Measurements from ENCODE around the gene CCDC188.

CCDC188 gene

DNA sequence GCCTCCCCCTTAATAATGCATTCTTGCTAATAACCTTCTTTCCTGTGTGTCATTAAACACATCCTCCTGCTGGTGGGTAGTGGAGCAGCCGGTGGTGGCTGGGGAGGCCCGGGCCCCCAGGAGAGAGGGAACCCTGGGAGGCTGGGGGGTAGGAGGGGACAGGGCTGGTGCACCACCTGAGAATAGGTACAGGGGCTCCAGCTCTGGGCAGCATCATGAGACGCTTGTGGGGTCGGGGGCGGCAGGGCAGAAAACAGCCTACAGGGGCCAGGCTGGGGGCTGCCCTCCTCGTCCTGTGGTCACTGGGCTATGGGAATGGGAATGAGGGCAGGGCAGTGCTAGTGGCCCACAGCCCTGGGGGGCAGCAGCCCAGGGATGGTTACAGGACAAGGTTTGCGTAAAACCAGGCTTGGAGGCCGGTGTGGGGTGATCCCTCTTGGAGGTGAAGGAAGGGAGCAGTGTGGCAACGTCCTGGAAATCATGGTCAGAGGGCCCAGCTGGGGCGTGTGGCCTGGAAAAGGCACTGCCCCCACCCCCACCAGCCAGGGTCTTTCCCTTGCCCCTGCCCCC, 18.5 kb upstream of the CCDC188 start:
- TF ChIP-seq, protein P1, sequence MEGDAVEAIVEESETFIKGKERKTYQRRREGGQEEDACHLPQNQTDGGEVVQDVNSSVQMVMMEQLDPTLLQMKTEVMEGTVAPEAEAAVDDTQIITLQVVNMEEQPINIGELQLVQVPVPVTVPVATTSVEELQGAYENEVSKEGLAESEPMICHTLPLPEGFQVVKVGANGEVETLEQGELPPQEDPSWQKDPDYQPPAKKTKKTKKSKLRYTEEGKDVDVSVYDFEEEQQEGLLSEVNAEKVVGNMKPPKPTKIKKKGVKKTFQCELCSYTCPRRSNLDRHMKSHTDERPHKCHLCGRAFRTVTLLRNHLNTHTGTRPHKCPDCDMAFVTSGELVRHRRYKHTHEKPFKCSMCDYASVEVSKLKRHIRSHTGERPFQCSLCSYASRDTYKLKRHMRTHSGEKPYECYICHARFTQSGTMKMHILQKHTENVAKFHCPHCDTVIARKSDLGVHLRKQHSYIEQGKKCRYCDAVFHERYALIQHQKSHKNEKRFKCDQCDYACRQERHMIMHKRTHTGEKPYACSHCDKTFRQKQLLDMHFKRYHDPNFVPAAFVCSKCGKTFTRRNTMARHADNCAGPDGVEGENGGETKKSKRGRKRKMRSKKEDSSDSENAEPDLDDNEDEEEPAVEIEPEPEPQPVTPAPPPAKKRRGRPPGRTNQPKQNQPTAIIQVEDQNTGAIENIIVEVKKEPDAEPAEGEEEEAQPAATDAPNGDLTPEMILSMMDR (conservative IDR thresholded peaks at IDR 0.05; ENCODE audit: low read depth, low read length): no peak
- DNase-seq (ENCODE audit: low read depth): no peak
- no peak overlapping the region for H3K4me3 ChIP-seq (ENCODE audit: low read length)

DNA sequence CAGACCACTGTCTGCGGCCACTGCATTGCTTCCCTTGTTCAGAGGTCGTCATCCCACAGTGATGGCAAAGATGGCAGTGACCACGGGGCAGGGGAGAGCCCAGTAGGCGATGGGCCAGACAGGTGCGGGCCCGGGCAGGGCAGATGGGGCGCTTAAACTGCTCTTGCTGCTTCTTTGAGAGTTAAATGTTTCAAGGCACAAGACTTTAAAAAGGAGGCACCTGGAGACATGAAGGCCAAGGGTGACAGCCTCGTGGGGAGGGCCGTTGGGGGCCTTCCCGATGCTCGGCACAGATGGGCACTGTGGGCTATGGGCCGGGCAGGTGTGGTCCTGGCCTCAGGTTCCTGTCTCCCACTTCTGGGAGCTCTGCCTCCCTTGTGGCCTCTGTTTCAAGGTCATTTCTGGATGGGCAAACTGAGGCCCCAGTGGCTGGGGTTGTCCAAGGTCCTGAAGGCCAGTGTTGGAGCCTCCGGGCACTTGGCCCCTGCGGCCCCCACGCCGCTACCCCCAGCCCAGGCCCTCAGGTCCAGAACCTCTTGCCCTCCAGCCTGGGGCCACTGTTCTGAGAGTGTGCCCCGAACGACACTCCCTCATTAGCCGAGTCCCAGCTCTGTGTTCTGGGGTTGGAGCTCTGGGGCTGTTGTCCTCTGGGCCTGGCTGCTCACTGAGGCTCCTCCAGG, 16.9 kb upstream of the CCDC188 start:
- TF ChIP-seq, protein P1 (conservative IDR thresholded peaks at IDR 0.05; ENCODE audit: low read depth, low read length): no peak
- H3K4me3 ChIP-seq (ENCODE audit: low read length): no peak overlapping the region
- DNase-seq (ENCODE audit: low read depth): no peak

DNA sequence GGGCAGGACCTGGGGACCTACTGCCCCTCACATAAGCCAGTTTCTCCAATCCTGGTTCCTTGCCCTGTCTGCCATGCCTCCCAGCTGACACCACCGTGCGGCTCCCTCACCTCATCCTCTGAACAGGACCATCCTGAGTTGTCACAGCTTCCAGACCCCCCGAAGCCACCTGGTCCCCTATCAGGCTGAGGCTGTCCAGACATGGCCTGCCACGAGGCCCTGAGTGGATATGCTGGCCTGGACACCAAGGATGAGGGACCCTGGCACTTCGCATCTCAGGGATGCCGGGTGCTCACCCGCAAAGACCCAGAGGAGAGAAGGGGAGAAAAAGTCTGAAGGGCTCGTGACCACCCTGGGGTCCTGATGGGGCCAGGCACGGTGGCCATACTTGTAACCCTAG, 15.8 kb upstream of the CCDC188 start:
- H3K4me3 ChIP-seq (ENCODE audit: low read length): no peak overlapping the region
- DNase-seq (ENCODE audit: low read depth): no peak
- TF ChIP-seq, protein P1 (conservative IDR thresholded peaks at IDR 0.05; ENCODE audit: low read depth, low read length): no peak

DNA sequence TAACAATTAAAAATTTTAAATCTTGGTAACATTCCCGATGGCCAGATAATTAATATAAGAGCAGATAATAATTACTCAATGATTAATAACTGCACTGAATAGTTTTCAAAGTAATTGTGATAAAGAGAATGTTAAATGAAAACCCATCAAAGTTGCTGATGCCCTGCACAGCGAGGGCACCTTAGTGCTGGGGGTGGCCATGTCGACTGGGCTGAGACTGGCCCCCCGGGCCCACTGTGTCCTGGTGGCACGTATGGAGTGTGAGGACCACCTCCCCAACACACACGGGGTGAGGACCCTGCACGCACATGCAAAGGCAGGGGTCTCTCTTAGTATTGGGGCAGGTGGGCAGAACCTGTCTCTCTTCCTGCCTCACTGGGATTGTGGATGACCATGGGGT, 15.1 kb upstream of the CCDC188 start:
- DNase-seq (ENCODE audit: low read depth): no peak
- TF ChIP-seq, protein P1 (conservative IDR thresholded peaks at IDR 0.05; ENCODE audit: low read depth, low read length): no peak
- no peak overlapping the region for H3K4me3 ChIP-seq (ENCODE audit: low read length)

DNA sequence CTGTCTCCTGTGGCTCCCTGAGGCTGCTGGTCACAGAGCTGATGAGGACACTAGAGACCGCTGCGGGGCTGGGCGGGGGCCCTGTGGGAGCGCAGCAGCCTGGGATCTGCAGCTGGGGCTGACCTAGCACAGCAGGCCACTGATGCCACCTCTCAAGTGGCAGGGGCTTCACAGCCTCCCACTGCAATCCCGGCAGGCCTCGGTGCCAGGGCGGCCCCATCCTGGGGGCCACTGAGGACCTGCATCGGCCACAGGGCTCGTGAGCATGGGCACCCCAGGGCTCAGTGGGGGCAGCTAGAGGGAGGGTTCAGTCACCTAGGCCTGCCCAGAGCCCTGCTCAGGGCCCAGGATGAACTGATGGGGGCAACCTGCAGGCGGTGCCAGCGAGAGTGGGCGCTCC, 14.6 kb upstream of the CCDC188 start:
- no peak for DNase-seq (ENCODE audit: low read depth)
- H3K4me3 ChIP-seq (ENCODE audit: low read length): no peak overlapping the region
- TF ChIP-seq, protein P1 (conservative IDR thresholded peaks at IDR 0.05; ENCODE audit: low read depth, low read length): no peak

DNA sequence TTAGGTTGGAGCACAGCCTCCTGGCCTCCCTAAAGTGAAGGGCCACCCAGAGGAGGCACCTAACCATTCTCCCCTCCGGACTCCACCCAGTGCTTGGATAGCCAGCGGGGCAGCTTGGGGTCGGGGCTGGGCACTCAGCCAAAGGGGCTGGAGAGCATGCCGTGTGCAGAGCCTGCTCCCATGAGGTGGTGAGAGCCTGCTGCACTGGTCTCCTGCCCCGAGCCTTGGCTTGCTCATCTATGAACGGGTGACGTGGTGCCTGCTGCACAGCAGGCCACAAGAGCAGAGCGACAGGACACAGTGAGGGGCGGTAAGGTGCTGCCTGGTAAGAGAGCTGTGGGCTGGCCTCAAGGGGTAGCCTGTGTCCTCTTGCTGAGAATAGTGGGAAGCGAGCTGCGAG, 14.0 kb upstream of the CCDC188 start:
- H3K4me3 ChIP-seq (ENCODE audit: low read length): no peak overlapping the region
- DNase-seq (ENCODE audit: low read depth): no peak

More for the DNA sequence above, 14.0 kb upstream of the CCDC188 start:
- TF ChIP-seq, protein P1 (conservative IDR thresholded peaks at IDR 0.05; ENCODE audit: low read depth, low read length): no peak
